ENCODE results near the gene ZNF518B.

DNA sequence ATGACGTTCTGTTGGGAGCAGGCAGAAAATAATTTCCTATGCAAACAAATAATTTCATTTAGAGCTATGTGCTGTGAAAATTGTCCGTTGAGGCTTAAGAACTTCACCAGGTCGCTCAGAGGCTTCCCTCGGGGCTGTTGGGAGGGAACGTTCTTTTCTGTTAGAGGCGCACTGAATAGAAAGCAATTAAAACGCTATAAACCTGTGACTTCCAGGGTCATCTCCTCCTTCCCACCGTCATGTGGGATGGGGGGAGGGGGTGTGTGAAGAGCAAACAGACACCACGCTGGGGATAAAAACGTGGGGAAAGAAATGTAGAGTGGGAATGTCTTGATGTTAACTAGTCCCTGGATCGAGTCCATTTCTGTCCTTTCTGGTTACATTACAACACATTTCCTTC is 35.2 kb upstream of the ZNF518B start:
- TF ChIP-seq CTCF (conservative IDR thresholded peaks at IDR 0.05; ENCODE audit: low read length) = no peak
- no peak for TF ChIP-seq EZH2phosphoT487 (IDR thresholded peaks at IDR 0.05; ENCODE audit: borderline replicate concordance)
